Uterus (tissue), 4 donors: Measurements from ENCODE around the gene MLF2. TPM values are rescaled to one million over a fixed set of nuclear protein-coding genes. Genes with fewer than 3 reads are reported as not detected.
A peak's percentile ranks its signal among the peaks of the same experiment; 100 is the strongest.

ENCODE experiments used
- DNase-seq, 2 donors: peaks; one replicate each; pipeline ENCODE4 v3.0.0-alpha.2; 2019 to 2020
- H3K27ac ChIP-seq, 2 donors: fragments of 200-600 bp; sonication (generic); 1 replicate in 1 of 2; 2 replicates in 1 of 2; pipeline ENCODE4 v1.5.1; 2016 to 2018
- H3K27me3 ChIP-seq, 2 donors: fragments of 200-600 bp; sonication (generic); one replicate each; pipeline ENCODE4 v1.5.1; 2018 to 2019; ENCODE audit warnings: control low read depth in 1 of 2
- H3K36me3 ChIP-seq, 2 donors: fragments of 200-600 bp; sonication (generic); one replicate each; pipeline ENCODE4 v1.5.1; 2019; ENCODE audit warnings: control low read depth in 1 of 2
- H3K4me1 ChIP-seq, 2 donors: fragments of 200-600 bp; sonication (generic); one replicate each; pipeline ENCODE4 v1.5.1; 2018 to 2019; ENCODE audit warnings: control low read depth in 1 of 2
- H3K4me3 ChIP-seq, 2 donors: fragments of 200-600 bp; sonication (generic); 1 replicate in 1 of 2; 2 replicates in 1 of 2; pipeline ENCODE4 v1.5.1; 2018 to 2019; ENCODE audit warnings: mild to moderate bottlenecking in 1 of 2
- H3K9me3 ChIP-seq, 2 donors: fragments of 200-600 bp; sonication (generic); one replicate each; pipeline ENCODE4 v1.5.1; 2019; ENCODE audit warnings: control low read depth in 1 of 2
- POLR2A ChIP-seq, 2 donors: fragments of 450-650 bp; IDR thresholded peaks; one replicate each; pipeline ENCODE4 v1.6.1; 2016; ENCODE audit warnings: antibody characterized with exemption in 2 of 2, mild to moderate bottlenecking in 1 of 2, moderate library complexity in 1 of 2
- intact Hi-C: fragments of 100-400 bp; cut with DNase I; formaldehyde crosslinking; loops from one replicate; pipeline ENCODE4 v1.15.1; 2023; ENCODE audit warnings: low total_unique reads
- total RNA-seq, 4 donors: library from RNA; depleted of rRNA in 3 of 4; stranded (reverse); fragments of >200 nt in 3 of 4; gene quantifications; one replicate each; pipeline versions ENCODE4 v1.1.0 to v1.2.4, GENCODE V29; 2014 to 2023
- TF ChIP-seq, protein P1 (sequence below), 4 experiments: fragments of 200-600 bp in 2 of 4; fragments of 450-650 bp in 2 of 4; sonication (generic) in 2 of 4; IDR thresholded peaks; one replicate each; pipeline ENCODE4 v1.5.1; 2016 to 2019; ENCODE audit warnings: antibody characterized with exemption in 4 of 4, mild to moderate bottlenecking in 2 of 4, moderate library complexity in 1 of 4
- donor health status: DM: yes; HTN: yes; CAD: no.

MLF2 gene
- total RNA-seq, 4 donors from 2014 or later = 124 to 408 (median 147) TPM

- Histone ChIP-seq H3K27ac (peak overlapping the region; percentile 97 to 98), H3K4me3 (peak overlapping the region; percentile 72 to 79), H3K36me3 (no peaks in the 10 kb centered on the region), H3K4me1 (peaks cover 0 to 4% of the 10 kb centered on the region in 2 donors), H3K9me3 (no peaks in the 10 kb centered on the region), H3K27me3 (no peaks in the 10 kb centered on the region)
- peak; percentile 77 to 84 for DNase-seq
- TF ChIP-seq, protein P1, sequence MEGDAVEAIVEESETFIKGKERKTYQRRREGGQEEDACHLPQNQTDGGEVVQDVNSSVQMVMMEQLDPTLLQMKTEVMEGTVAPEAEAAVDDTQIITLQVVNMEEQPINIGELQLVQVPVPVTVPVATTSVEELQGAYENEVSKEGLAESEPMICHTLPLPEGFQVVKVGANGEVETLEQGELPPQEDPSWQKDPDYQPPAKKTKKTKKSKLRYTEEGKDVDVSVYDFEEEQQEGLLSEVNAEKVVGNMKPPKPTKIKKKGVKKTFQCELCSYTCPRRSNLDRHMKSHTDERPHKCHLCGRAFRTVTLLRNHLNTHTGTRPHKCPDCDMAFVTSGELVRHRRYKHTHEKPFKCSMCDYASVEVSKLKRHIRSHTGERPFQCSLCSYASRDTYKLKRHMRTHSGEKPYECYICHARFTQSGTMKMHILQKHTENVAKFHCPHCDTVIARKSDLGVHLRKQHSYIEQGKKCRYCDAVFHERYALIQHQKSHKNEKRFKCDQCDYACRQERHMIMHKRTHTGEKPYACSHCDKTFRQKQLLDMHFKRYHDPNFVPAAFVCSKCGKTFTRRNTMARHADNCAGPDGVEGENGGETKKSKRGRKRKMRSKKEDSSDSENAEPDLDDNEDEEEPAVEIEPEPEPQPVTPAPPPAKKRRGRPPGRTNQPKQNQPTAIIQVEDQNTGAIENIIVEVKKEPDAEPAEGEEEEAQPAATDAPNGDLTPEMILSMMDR (IDR thresholded peaks at IDR 0.05) = peak; percentile 44 to 91 (median 87)
- TF ChIP-seq POLR2A (IDR thresholded peaks at IDR 0.05) = peak in 1 of 2 donors; percentile 30
- intact Hi-C loops = no loop called here
Measured at GRCh38 chr12:6766651-6767349, 13.9 kb upstream of the MLF2 start.

DNA sequence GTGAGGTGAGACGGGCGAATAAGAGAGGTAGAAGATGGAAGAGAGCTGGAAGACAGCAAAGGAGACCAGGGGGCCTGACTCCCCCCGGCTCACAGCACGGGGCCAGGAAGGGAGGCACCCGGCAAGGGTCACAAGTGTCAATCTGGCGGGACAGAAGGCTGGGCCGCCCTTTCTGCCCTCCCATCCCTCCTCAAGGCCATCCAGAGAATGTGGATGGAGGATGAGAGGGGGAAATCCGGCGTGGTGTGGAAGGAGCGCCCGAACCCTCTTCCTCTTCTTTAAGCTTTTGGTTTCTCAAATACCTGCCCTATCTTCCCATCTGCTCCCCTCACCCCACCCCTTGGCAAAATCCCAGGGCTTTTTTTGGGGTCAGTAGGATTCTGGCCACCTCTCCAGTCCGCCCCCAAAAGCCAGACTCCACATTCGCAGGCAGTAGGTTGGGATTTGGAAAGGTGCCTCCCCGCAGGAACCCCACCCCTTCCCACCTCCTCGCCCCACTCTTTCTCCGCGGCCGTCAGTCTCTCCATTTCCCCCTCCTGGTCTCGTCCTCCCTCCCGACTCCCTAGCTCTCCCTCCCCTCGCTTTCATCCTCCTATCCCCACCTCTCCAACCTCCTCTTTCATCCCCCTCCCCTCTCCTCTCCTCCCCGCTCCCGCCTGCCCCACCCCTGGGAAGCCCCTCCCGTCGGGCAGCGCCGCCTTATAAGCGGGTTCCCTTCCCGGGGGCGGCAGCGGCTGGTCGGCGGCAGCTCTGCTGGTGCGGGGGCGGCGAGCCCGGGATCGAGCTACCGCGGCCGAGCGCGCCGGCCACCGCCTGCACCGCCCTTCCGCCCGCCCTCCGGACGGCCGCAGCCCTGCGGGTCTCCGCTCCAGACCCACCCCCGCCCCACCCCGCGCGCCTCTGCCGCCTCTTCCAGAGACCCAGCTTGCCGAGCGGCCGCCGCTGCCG, 13.0 kb upstream of the MLF2 start, which contains the start of gene PTMS:
Gene PTMS, plus strand, starts transcription at position 730 of the 948 bp plus-strand sequence. CDS start 343 bp downstream, outside the sequence.
- Histone ChIP-seq H3K27ac (peak within 1 kb of the TSS; percentile 97 to 98), H3K9me3 (no peaks in the 10 kb centered on the region), H3K4me1 (peaks cover 0 to 4% of the 10 kb centered on the region in 2 donors)

GRCh38 chr12:6765048-6765633, 12.2 kb upstream of the MLF2 start:
- TF ChIP-seq, protein P1 (IDR thresholded peaks at IDR 0.05) = no peak
- no peak for TF ChIP-seq POLR2A (IDR thresholded peaks at IDR 0.05)
- H3K4me1 ChIP-seq = peaks cover 0 to 4% of the 10 kb centered on the region in 2 donors
- intact Hi-C loops = no loop called here
- peak overlapping the region; percentile 72 to 79 for H3K4me3 ChIP-seq
- H3K27me3 ChIP-seq = no peaks in the 10 kb centered on the region
- no peaks in the 10 kb centered on the region for H3K36me3 ChIP-seq
- no peak for DNase-seq
- H3K27ac ChIP-seq = peak overlapping the region; percentile 97 to 98
- H3K9me3 ChIP-seq = no peaks in the 10 kb centered on the region

More for the DNA sequence above, 13.0 kb upstream of the MLF2 start, which contains the start of gene PTMS:
- no peaks in the 10 kb centered on the region for H3K36me3 ChIP-seq
- intact Hi-C loops = no loop called here
- peak; percentile 79 to 94 for TF ChIP-seq POLR2A (IDR thresholded peaks at IDR 0.05)
- TF ChIP-seq, protein P1 (IDR thresholded peaks at IDR 0.05) = peak in 1 of 4 experiments; percentile 13
- peak within 1 kb of the TSS; percentile 72 to 79 for H3K4me3 ChIP-seq
- H3K27me3 ChIP-seq = no peaks in the 10 kb centered on the region
- DNase-seq = peak; percentile 93 to 96

GRCh38 chr12:6764011-6764828, 11.3 kb upstream of the MLF2 start:
- DNase-seq = peak; percentile 97 to 99
- intact Hi-C loops = no loop called here
- peak overlapping the region; percentile 97 to 98 for H3K27ac ChIP-seq
- H3K9me3 ChIP-seq = no peaks in the 10 kb centered on the region
- peak; percentile 42 to 49 for TF ChIP-seq POLR2A (IDR thresholded peaks at IDR 0.05)
- TF ChIP-seq, protein P1 (IDR thresholded peaks at IDR 0.05) = peak in 1 of 4 experiments; percentile 29
- no peaks in the 10 kb centered on the region for H3K27me3 ChIP-seq
- H3K4me1 ChIP-seq = peaks cover 0 to 4% of the 10 kb centered on the region in 2 donors
- no peaks in the 10 kb centered on the region for H3K36me3 ChIP-seq
- H3K4me3 ChIP-seq = peak overlapping the region; percentile 11 to 72
